Measurements from ENCODE around the gene MAST2.
"Not testable (repeated sequence)": the region's sequence is repeated elsewhere in the genome, so short reads cannot be mapped to it uniquely, and the experiment has no call there.

The MAST2 gene

DNA sequence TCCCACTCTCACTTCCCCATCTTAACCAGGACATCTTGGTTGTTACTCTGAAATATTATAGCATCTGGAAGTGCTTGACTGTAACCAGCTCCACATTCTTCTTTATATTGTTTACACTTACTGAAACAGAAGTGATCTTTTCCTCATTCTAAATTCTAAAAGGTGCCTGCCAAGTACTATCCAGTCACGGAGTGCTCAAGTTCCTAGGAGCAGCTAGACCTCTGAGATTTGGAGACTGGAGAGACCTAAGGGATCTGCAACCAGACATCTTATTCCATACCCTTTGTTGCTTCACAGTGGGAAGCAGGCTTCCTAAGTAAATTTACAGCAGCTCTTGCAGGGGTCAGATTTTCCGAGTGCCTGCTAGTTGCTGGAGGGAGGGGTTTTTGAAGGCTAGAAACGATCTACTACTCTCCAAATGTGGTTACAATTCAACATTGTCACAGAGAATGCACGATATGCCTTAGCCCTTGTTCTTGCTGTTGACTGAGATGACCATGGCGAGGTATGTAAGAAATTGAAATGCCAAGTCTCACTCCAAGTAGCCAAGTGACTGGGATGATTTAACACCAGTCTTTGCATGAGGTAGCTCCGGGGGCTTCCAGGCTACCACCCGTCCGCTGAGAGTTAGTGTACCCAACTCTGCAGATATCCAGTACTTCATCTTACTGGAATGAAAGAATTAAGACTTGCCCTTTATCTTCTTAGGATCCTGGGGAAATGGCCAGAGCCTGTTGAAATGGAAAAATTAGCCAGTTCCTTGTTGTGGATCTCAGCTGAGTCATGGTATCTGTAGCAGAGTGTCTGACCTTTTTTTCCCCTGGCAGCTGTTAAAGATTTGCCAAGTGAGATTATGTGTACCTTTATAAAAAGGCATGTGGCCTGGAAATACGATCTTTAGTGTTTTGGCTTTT lies 150.8 kb downstream of the MAST2 start:
- TF ChIP-seq, protein P1, sequence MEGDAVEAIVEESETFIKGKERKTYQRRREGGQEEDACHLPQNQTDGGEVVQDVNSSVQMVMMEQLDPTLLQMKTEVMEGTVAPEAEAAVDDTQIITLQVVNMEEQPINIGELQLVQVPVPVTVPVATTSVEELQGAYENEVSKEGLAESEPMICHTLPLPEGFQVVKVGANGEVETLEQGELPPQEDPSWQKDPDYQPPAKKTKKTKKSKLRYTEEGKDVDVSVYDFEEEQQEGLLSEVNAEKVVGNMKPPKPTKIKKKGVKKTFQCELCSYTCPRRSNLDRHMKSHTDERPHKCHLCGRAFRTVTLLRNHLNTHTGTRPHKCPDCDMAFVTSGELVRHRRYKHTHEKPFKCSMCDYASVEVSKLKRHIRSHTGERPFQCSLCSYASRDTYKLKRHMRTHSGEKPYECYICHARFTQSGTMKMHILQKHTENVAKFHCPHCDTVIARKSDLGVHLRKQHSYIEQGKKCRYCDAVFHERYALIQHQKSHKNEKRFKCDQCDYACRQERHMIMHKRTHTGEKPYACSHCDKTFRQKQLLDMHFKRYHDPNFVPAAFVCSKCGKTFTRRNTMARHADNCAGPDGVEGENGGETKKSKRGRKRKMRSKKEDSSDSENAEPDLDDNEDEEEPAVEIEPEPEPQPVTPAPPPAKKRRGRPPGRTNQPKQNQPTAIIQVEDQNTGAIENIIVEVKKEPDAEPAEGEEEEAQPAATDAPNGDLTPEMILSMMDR (IDR thresholded peaks at IDR 0.05; ENCODE audit: borderline replicate concordance, control extremely low read depth, extremely low read depth, insufficient read depth, missing control alignments) = no peak
- in situ Hi-C loops (cut with MboI; ENCODE audit: low sequenced_read_pairs, unreplicated experiment) = no loop called here
- no peak for DNase-seq (ENCODE audit: low spot score)

DNA sequence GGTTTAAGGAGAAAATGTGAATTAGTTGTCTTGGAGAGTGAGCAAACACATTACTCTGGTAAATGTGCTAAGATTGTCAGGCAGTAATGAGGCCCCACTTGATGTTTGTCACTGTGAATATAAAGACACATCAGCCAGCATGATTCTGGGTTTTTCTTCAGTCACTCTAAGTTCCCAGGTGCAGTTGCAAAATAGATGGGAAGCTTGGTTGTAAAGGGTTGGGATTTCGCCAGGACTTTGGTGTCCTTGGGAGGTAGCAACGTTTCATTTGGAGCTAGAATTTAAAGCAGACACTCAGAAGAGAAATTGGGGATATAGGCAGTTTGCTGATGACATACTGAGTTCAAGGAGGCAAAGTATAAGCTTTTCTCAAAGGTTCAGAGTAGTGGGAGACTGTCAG lies 154.3 kb downstream of the MAST2 start:
- in situ Hi-C loops (cut with MboI; ENCODE audit: low sequenced_read_pairs, unreplicated experiment) = no loop called here
- no peak for DNase-seq (ENCODE audit: low spot score)
- TF ChIP-seq, protein P1 (IDR thresholded peaks at IDR 0.05; ENCODE audit: borderline replicate concordance, control extremely low read depth, extremely low read depth, insufficient read depth, missing control alignments) = no peak

DNA sequence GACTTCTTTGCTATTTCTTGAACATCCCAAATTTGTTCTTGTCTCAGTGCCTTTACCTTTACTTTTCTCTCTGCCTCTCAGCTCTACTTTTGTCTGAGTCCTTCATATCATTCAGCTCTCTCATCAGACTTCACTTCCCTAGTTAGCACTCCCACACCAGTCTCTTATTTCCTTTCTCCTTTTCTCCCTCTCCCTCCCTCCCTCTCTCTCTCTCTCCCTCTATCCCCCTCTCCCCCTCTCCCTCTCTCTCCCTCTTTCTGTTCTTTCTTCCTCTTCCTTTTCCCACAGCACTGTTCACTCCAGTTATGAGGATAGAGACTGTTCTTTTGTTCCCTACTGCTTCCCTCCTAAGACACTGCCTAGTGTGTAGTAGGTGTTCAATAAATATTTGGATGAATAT lies 154.9 kb downstream of the MAST2 start:
- TF ChIP-seq, protein P1 (IDR thresholded peaks at IDR 0.05; ENCODE audit: borderline replicate concordance, control extremely low read depth, extremely low read depth, insufficient read depth, missing control alignments) = no peak
- in situ Hi-C loops (cut with MboI; ENCODE audit: low sequenced_read_pairs, unreplicated experiment) = no loop called here
- DNase-seq (ENCODE audit: low spot score) = no peak

DNA sequence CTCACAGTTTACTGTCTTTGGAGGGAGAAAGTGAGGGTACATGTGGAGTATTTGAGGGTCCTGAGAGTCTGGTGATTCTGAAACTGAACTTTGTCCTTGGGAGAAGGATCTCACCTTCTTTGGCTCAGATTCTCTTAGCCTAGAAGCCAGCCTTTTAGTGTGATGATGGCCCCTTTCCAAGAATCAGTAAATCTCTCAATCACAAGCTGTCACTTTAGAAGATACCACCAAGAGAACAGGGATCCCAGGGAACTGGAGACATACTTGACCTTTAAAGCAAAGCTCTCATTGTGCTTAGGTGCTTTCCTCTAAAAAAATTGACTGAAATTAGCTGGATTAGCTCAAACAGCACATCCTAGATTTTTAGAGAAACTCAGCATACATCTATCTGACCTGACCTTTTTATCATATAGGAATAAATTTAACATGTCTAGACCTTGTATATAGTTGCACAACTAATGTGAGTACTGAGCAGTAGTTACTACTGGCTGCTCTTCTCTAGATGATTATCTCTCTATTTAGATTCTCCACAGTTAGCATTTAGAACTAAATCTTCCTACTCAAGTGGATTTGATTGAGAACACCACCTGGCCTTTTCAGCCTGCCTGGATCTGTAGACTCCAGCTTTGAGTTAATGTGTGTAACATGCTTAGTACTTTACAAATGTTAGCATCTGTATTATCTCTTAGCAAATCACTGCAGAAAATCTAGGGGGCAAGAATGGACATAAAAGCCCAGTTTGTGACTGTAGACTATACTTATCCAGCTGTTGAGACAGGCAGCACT lies 157.7 kb downstream of the MAST2 start:
- in situ Hi-C loops (cut with MboI; ENCODE audit: low sequenced_read_pairs, unreplicated experiment) = no loop called here
- TF ChIP-seq, protein P1 (IDR thresholded peaks at IDR 0.05; ENCODE audit: borderline replicate concordance, control extremely low read depth, extremely low read depth, insufficient read depth, missing control alignments) = no peak
- no peak for DNase-seq (ENCODE audit: low spot score)

DNA sequence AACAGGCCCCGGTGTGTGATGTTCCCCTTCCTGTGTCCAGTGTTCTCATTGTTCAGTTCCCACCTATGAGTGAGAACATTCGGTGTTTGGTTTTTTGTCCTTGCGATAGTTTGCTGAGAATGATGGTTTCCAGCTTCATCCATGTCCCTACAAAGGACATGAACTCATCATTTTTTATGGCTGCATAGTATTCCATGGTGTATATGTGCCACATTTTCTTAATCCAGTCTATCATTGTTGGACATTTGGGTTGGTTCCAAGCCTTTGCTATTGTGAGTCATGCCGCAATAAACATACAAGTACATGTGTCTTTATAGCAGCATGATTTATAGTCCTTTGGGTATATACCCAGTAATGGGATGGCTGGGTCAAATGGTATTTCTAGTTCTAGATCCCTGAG lies 158.5 kb downstream of the MAST2 start:
- DNase-seq (ENCODE audit: low spot score); in situ Hi-C loops (cut with MboI; ENCODE audit: low sequenced_read_pairs, unreplicated experiment): not testable (repeated sequence)

DNA sequence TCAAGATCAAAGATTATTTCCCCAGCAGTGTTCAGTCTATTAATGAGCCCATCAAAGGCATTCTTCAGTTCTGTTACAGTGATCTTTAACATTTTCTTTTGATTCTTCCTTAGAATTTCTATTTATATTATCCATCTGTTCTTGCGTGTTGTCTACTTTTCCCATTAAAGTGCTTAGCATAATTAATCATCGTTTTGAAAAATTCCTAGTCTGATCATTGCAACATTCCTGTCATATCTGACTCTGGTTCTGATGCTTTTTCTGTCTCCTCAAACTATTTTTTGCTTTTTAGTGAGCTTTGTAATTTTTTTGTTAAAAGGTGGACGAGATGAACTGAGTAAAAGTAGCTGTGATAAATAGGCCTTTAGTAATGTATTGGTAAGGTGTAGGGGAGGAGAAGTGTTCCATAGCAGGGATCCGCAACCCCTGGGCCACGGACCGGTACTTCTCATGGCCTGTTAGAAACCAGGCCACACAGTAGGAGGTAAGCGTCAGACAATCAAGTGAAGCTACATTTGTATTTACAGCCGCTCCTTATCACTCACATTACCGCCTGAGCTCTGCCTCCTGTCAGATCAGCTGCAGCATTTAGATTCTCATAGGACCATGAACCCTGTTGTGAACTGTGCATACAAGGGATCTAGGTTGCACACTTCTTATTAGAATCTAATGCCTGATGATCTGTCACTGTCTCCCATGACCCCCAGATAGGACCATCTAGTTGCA lies 165.7 kb downstream of the MAST2 start:
- no peak for DNase-seq (ENCODE audit: low spot score)
- TF ChIP-seq, protein P1 (IDR thresholded peaks at IDR 0.05; ENCODE audit: borderline replicate concordance, control extremely low read depth, extremely low read depth, insufficient read depth, missing control alignments) = no peak
- in situ Hi-C loops (cut with MboI; ENCODE audit: low sequenced_read_pairs, unreplicated experiment) = no loop called here
